ENCODE results near the gene BORCS6. TPM values are rescaled to one million over a fixed set of nuclear protein-coding genes. Genes with fewer than 3 reads are reported as not detected.

BORCS6 gene
- total and polyA plus RNA-seq, 9 of the 15 experiments (the other 6 are each of a cell fraction or from before 2014, with no cell fraction given) = 0.01 to 7.4 (median 2.3) TPM

DNA sequence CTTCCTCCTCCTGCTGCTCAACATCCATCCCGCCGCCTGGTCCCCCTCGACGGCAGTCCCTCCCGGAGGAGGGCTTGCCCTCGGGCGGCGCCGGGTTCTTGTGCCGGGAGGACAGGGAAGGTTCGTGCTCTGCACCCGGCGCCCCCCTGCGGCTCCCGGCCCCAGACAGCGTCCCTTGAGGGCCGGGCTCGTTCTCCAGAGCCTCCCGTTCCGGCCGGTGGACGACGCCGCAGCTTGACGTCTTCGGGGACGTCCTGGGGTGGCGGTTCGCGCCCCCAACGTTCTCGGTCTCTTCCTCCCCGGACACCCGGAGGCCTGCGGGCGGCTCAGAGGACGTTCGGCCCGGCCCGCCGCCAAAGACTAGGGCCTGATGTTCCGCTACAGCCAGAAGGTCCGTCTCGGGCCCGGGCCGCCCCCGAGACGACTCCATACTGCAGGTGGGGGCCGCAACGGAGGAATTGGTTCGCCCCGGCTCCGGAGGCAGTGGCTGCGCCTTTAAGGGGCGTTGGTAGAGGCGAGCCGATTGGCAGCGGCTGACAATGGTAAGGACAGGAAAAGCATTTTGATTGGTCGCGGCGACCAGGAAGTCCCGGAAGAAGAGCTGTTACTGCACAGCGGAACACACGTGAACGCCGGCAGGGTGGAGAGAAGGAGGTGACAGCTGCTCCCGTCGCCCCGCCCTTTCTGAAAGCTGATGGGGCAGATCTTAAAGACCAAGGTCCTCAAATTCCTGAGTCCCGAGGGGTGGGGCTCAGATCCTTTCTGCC is at the start of gene BORCS6 (continued):
- TF ChIP-seq TCF7L2 (IDR thresholded peaks at IDR 0.05; ENCODE audit: low read depth, low read length) (peak; percentile 63), USF1 (CRISPR knock-in tag; IDR thresholded peaks at IDR 0.05) (peak; percentile 84), NRF1 (conservative IDR thresholded peaks at IDR 0.05 in 1 of 2, IDR thresholded peaks at IDR 0.05 in 1 of 2) (peak; percentile 44 to 46; a peak in 3 of 4 replicates), RB1 (IDR thresholded peaks at IDR 0.05; ENCODE audit: low read depth) (0 out of 2 replicates have a peak, but pooled peaks have one; percentile 39), MYBL2 (IDR thresholded peaks at IDR 0.05; ENCODE audit: low read depth) (no peak), MYBL2 (CRISPR knock-in tag; IDR thresholded peaks at IDR 0.05; ENCODE audit: borderline replicate concordance) (no peak), SETDB1 (IDR thresholded peaks at IDR 0.05; ENCODE audit: low read length) (no peak), ZNF143 (CRISPR knock-in tag; IDR thresholded peaks at IDR 0.05) (no peak), ARID4B (CRISPR knock-in tag; IDR thresholded peaks at IDR 0.05) (peak; percentile 70), CXXC5 (CRISPR knock-in tag; IDR thresholded peaks at IDR 0.05) (peak; percentile 67), ATF1 (CRISPR knock-in tag; IDR thresholded peaks at IDR 0.05) (no peak; the same call in 1 of the 2 replicates), ATF1 (tag; IDR thresholded peaks at IDR 0.05) (peak; percentile 75), TEAD4 (IDR thresholded peaks at IDR 0.05; ENCODE audit: low read length) (no peak), TEAD4 (CRISPR knock-in tag; IDR thresholded peaks at IDR 0.05; ENCODE audit: borderline replicate concordance) (no peak), L3MBTL2 (IDR thresholded peaks at IDR 0.05) (peak; percentile 50; the same call in 1 of the 2 replicates), HNRNPLL (IDR thresholded peaks at IDR 0.05; ENCODE audit: low read depth, low read length, poor library complexity, severe bottlenecking) (peak; percentile 27), CHD2 (IDR thresholded peaks at IDR 0.05; ENCODE audit: low read depth, low read length) (0 out of 2 replicates have a peak, but pooled peaks have one; percentile 14), HDAC2 (IDR thresholded peaks at IDR 0.05) (0 out of 2 replicates have a peak, but pooled peaks have one; percentile 14), ATF7 (IDR thresholded peaks at IDR 0.05) (peak; percentile 90), GABPB1 (CRISPR knock-in tag; IDR thresholded peaks at IDR 0.05) (no peak), FOXM1 (IDR thresholded peaks at IDR 0.05; ENCODE audit: low read depth) (peak; percentile 82), FOXM1 (CRISPR knock-in tag; IDR thresholded peaks at IDR 0.05; ENCODE audit: low read depth) (no peak)
- TF ChIP-seq, protein P1, sequence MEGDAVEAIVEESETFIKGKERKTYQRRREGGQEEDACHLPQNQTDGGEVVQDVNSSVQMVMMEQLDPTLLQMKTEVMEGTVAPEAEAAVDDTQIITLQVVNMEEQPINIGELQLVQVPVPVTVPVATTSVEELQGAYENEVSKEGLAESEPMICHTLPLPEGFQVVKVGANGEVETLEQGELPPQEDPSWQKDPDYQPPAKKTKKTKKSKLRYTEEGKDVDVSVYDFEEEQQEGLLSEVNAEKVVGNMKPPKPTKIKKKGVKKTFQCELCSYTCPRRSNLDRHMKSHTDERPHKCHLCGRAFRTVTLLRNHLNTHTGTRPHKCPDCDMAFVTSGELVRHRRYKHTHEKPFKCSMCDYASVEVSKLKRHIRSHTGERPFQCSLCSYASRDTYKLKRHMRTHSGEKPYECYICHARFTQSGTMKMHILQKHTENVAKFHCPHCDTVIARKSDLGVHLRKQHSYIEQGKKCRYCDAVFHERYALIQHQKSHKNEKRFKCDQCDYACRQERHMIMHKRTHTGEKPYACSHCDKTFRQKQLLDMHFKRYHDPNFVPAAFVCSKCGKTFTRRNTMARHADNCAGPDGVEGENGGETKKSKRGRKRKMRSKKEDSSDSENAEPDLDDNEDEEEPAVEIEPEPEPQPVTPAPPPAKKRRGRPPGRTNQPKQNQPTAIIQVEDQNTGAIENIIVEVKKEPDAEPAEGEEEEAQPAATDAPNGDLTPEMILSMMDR (IDR thresholded peaks at IDR 0.05 in 2 of 3, conservative IDR thresholded peaks at IDR 0.05 in 1 of 3; ENCODE audit: insufficient read depth in 2 of 3, low read depth in 1 of 3, low read length in 3 of 3) = peak in 1 of 3 experiments; percentile 0; a peak in 1 of 6 replicates
